NCI-H82 treated with DMSO at 0.1 percent for 48 hours (cell line): ENCODE data around the gene PHC2.

Experiments
- DNase-seq: peaks from one replicate; lab custom pipeline; 2025; ENCODE audit not compliant: unreplicated experiment; lab: John Stamatoyannopoulos, UW

Gene PHC2

DNA sequence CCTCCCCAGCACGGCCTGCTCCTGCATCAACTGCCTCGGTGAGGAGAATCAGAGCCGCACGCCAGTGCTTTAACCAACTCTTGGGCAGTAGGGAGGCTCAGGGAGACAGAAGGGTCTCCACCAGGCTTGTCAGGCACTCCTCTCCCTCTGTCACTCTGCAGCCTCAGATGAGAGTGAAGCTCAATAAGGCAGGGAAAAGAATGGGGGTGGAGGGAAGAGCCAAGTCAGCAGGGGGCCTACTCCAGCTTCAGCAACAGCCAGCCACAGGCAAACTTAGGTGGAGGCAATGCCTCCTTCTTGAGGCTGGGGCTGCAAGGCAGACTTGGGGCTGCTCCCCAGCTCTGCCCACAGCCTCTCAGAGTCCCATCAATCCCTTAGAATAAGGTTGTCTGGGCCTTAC lies 58.2 kb downstream of the PHC2 start:
- no peak for DNase-seq

DNA sequence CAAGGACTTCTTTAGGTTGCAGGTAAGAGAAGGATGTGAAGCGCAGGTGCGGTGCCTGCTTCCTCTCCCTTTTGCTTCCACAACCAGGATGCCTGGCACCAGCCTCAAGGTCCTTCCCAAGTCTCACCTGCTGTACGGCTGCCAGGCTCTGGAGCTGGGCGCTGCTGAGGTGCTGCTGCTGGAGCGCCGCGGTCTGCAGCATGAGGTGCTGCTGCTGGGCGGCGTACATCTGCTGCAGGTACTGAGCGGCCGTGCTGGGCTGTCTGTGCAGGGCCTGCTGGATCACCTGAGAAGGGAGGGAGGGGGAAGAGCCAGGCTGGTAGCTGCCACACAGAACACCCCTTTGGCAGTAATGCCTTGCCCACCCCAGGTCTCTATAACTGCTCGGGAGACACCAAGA lies 58.7 kb downstream of the PHC2 start:
- no peak for DNase-seq

DNA sequence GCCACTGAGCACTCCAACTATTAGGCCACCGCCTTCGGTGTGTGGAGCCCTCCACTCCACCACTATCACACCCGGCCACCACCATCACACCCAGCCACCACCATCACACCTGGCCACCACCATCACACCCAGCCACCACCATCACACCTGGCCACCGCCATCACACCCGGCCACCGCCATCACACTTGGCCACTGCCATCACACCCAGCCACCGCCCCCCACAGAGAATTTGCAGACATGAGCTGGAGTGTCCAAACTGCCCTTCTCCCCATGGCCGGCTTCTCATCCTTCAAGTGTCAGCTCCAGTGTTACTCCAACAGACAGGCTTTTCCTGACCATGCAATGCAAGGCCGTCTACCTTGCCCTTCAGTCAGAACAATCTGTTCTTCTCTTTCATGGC lies 59.6 kb downstream of the PHC2 start:
- no peak for DNase-seq

DNA sequence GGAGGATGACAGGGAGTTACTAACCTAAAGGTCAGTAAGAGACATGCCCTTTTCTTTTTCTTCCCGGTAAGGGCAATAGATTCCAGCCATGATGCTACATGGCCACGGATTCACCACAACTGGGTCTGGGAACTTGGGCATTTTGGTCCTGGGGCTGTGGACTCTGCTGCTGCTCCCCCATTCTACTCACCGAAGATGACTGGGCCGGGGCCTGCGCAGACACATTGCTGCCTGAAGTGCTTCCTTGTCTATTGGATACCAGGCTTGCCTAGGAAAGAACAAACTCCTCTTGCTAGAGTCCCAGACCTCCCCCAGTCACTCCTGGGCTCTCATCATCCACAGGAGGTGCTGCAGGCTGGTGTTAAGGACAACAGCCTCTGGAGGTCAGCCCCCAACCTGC lies 60.1 kb downstream of the PHC2 start:
- DNase-seq: no peak

DNA sequence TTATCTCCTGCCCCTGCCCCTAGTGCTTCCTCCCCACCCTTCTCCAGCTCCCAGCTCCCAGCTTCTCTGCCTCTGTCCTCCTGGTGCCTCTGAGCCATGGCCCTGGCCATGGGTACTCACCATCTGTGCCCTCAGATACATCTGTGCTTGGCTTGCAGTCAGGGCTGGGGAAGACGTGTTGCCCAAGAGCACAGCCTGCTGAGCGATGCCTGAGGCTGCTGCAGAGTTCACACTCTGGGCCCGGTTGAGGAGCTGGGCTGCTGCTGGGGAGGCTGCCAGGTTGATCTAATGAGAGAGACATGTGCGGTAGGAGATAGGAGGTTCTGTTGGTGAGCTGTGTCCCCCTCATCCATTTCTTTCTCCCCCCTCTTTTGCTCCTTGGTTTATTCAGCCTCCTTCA lies 60.6 kb downstream of the PHC2 start:
- DNase-seq: no peak

DNA sequence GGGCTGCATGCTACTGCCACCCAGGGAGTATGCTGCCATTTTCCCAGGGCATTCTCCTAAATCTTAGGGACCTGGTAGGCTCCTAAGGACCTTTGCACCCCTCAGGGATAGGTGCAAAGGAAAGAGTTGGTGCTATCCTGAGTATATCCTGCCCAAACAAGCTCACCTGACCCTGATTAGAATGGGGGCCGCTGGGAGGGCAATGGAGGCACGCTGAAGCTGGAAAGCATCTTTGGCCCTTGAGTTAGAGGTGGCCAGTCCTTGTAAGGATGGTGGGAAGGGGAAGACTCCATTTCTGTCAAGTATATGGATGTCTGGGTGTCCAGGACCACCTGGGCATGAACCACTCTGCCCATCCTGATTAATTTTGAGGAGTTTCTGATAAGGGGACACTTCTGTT lies 61.1 kb downstream of the PHC2 start:
- DNase-seq: no peak

DNA sequence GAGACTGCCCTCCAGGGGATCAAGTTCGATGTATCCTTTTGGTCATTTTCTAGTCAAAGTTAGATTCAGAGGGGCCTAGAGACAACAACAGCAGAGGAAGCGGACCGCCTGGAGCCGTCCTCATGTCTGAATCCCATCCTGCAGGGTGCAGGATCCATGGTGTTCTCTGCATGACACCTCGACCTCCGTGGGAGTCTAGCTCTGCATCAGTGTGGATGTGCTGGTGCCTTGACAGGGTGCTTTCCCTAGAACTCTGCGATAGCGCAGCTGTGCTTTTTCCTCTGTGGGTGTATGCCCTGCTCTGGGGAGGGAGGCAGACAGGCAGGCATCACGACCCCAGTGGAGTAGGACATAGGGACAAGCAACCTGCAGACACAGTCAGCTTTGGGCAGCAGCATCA lies 61.8 kb downstream of the PHC2 start:
- no peak for DNase-seq

DNA sequence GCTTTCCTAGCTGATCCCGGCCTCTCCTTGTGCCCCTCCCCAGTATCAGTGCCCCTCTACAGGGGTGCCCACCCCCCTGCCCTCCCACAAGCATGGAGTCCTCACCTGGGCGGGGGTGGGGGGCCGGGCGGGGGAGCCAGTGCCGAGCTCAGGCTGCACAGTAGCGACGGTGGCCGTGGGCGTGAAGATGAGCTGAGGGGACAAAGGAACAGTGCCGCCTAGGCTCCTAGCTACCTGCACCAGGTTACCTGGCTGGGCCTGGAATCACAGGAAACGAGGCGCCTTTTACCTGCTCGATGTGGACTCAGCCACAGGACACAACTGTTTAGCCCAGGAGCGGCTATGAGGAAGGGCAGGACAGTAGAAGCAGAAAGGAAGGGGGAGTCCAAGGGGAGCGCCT lies 62.5 kb downstream of the PHC2 start:
- DNase-seq: no peak

DNA sequence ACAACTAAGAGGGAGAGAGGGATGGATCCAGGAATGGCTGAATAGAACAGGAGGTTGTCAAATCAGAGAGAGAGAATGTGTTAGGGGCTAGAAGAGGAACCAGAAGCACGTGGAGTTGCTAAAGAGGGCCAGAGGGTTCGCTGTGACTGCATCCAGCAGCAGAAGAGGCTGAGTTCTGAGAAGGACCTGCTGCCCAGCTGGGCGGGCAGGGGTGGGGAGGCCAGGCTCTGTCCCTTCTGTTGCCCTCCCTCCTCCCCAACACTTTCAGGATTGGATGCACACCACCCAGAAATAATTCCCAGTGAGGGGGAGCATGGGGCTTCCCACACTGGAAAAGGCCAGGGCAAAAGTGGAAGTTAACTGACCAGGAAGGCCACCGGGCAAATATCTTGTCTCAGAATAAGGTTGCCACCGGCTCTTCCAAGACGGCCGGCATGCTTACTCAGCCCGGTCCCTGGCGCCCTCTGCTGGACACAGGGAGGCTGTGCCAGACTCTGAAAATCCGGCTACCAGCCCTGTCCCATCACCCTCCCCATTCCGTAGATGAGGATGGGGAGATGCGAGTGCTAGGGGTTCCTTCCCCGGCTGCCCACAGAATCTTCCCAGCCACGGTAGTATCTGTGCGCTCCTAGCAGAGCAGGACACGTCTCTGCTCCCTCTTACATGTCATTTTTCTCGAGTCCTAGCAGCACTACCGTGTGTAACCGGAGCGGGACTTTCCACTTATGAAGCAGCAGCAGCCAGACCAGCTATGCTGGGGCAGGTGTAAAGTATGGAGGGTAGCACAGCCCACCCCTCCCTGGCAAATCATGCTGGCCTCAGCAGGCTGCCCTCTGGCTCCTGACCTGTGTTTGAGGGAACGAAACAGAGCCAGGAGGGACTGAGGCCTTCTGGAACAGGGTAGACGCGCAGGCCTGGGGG lies 63.1 kb downstream of the PHC2 start:
- no peak for DNase-seq

DNA sequence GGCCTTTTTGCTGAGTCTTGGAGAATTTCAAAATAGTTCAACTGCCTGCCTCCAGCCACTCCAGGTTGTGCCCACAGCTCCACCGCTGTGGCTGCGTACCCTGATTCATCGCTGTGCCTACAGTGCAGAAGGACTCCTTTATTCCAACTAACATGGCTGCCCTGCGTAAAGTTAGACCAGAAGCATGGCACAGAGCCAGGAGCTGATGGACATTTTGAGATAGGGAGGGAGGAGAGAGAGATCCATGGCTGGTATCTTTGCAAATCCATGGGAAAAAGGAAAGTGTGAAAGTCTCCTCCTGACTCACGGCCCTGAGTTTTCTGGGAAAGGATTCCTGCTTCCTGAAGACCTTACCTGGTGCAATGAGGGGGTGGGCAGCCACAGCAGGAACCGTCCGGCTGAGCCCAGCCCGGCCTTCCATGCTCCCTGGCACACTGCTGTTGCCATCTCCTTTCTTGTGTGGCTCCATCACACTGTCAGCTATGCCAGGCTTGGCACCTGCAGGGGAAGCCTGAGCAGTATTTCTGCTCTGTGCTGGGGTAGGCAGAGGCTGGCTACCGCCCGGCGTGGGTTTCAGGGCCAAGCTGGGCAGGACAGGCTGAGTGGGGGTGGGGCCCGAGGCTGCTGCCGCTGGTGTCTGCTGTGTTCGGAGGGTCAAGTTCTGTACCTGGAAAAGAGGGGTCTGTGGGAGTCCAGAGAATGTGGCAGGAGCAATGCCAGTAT lies 64.0 kb downstream of the PHC2 start:
- no peak for DNase-seq

DNA sequence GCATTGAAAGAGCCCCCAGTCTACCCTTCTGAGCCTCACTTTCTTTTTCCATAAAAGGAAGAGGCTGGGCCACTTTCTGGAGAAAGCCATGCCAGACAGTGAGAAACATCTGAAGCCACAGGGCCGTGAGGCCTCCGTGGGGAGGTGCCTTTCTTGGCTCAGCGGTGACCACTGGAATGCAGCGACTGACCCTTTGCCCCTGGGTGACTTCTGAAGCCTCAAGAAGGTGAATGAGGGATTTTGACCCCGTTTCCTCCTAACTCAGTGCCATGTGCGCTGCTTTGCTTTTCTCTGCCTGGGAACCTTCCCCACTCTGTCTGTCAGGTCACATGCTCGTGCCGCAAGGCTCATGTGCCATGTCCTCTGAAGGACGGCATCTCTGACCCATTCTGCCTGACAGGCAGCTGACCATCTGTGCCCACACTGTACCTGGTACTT lies 65.3 kb downstream of the PHC2 start:
- no peak for DNase-seq

DNA sequence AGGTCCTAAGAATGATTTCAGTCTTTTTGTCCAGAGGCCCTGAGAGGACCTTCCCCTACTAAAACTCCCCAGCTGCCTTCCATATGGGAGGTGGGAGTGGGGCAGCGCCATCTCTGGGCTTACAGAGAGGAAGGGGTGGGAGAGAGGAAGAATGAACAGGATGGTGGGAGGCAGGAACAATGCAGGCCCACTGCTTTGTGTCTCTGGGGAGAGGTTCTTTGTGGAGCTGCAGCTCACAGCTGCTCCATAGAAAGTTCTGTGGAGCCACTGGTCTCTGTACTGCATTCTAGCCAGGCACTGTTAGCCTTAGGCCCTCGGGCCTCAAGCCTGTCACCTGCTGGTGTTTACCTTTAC lies 66.4 kb downstream of the PHC2 start:
- DNase-seq: peak; percentile 52

DNA sequence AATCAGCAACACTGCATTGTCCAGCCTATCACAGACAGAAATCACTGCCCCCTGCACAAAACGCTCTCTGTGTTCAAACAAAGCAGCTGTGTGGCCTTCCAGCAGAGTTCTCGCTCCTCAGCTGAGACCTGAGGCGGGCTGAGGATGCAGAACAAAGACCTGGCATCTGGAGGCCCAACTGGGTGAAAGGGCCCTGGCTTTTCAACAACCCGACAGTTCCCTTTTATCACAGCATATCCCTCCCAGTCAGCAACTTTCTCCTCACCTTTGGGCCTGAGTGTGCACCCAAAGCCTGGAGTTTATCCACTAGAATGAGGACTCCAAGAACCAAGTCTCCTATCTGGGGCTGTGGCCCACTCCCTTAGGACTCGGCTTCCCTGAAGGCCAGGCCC lies 67.4 kb downstream of the PHC2 start:
- DNase-seq: no peak

DNA sequence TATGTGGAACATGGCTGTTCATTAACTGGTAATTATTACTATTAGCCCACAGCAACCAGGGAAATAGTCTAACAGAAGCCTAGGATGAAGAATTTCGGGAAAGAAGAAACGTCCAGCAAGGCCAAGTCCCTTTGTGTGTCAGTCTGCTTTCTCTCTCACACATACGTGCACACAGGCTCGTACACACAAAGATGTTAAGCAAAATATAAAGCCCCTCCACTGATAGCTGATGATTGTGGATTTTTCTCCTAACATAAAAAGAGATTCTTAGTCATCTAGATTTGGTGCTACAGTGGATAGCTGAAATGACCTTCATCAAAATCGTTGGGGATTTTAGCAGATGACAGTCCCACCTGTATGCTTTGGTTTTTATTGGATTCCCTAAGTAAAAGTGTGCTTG lies 67.9 kb downstream of the PHC2 start:
- no peak for DNase-seq

DNA sequence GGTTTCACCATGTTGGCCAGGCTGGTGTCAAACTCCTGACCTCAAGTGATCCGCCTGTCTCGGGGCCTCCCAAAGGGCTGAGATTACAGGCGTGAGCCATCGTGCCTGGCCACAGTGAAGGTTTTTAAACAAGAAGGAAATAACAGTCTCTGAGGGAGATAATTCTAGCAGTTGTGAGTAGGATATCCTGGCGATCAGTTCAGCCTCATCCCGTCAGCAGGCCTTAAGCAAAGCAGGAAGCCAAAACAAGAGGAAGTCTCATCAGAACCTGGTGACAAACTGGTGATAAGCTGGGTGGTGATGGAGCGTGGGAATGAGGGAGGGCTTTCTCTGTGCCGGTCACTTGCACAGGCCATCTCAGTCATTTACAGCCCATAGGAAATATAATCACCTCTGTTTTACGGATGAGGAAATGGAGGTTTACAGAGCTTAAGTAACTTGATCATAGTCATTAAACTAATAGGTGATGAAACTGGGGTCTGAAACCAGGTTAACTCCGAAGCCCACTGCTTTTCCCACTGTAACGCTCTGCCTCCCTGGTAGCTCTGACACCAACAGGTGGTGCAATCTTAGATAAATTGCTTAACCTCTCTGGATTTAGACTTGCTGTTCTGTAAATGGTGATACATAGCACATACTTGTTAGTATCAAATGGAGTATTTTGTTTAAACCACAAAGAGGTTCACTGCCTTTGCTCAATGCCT lies 69.2 kb downstream of the PHC2 start:
- DNase-seq: no peak

DNA sequence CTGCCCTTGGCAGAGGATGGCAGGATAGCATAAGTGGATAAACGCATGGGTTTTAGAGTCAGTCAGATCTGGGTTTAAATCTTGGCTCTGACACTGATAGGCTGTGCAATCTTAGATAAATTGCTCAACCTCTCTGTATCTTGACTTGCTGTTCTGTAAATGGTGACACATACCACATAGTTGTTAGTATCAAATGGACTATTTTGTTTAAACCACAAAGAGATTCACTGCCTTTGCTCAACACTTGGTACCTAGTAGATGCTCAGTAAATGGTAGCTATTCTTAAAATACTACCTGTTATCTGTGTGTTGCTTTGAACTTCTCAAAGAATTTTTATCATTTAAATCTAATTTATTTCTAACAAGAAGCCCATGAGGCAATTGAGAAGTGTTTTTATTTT lies 70.5 kb downstream of the PHC2 start:
- no peak for DNase-seq

DNA sequence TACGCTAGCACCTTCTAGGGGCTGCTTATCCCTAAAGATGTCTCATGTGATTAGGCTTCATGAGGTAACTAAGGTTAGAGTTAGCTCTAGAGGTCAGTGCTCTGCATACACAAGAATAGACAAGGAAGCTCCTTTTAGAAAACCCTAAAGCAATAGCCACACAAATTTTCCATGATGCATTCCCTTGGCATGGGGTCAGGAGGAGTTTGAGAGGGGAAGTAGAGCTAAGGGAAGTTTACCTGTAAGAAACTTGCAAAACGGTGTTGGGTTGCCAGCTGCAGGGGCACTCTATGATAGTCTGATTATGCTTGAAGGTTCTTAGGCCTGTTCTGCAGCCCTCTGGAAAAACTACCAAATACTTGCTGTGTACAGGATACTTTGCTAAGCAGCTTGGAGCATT lies 71.0 kb downstream of the PHC2 start:
- no peak for DNase-seq

DNA sequence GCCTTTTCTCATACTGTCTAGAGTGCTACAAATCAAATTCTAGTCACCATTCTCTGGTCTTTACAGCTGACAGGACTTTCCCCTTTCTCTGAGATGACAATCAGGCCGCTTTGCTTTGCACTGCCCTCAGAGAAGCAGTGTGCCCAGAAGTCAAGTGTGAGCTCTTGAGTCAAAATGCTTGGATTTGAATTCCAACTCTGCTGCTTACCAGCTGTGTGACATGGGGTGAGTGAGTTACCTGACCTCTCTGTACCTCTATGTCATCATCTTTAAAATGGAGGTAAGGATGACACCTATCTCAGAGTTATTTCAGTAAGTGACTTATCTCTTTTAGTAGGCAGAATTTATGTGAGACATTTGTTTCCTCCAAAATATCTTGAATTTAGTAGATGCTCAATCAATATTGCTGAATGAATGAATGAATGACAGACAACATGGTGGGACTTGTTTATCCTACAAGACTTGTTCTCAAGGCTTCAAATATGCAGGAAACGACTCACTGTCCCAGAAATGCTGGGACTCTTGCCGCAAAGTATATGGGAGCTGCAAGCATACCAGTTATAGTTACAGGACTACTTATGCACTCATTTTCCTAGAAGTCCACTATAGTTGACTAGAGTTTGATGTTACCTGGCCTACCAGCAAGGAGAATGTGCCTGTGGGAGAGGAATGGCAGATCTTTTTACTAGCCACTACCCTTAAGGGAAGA lies 71.9 kb downstream of the PHC2 start:
- no peak for DNase-seq

DNA sequence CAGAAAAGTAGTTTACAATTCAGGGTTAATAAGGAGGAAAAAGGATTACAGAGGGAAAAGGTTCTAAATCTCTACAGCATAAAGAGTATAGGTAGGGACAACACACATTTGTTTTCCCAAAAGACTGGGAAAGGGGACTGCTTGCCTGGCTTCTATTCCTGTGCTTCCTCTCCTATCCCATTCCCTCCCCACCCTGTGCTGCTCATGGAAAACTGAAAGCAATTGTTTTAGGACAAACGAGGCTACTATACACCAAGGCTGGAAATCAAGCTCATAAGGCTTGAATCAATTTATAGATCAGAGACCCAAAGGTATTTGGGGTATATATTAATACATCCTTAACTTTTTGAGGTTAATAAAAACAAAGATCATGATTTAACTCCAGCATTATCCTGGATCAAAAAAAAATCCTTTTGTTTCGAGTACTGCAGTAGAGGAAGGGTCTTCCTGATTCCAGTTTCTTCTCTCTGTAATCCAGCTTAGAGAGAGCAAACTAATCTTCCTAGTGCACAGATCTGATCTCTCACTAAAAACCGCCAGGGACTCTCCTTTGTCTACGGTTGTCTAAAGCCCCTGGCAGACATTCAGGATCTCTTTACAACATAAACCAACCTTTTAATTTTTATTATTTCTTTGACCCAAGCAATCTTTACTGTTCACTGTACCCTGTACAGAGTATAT lies 72.6 kb downstream of the PHC2 start:
- peak; percentile 85 for DNase-seq

DNA sequence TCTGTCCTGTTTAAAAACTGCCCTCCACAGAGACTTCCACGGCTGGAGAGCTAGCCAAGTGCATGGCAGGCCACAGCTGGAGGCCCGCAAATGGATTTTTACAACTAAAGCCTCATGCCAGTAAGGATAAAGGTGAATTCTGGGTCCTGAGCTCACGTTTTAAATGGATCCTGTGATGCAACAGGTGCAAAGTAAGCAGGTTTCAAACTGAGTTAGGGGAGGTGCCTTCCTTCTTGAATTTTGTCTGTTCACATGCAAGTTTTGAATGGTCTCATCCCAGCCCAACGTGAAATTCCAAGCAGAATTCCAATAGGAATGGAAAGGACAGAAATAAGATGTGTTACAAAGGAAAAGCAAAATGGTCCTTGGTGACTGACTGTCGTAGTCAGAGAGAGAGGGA lies 73.8 kb downstream of the PHC2 start:
- DNase-seq: no peak
